CD4-positive, alpha-beta T cell treated with Interleukin-17A for 4 hours (primary cell): ENCODE measurements around the gene TTC28.

Experiments
- DNase-seq: peaks from one replicate; pipeline ENCODE4 v3.0.0-alpha.2; 2020; ENCODE audit warnings: mixed read lengths

Gene TTC28

GRCh38 chr22:28015676-28016601, 663.7 kb downstream of the TTC28 start:
- no peak for DNase-seq

GRCh38 chr22:28015046-28015425, 664.6 kb downstream of the TTC28 start:
- no peak for DNase-seq

GRCh38 chr22:28014211-28015045, 665.2 kb downstream of the TTC28 start:
- DNase-seq, result no peak

- no peak for DNase-seq
Measured at GRCh38 chr22:28013611-28014010, 666.0 kb downstream of the TTC28 start.

GRCh38 chr22:28012832-28013460, 666.7 kb downstream of the TTC28 start:
- DNase-seq, result no peak

GRCh38 chr22:28009272-28009827, 670.3 kb downstream of the TTC28 start:
- DNase-seq, result peak; percentile 77

GRCh38 chr22:28008649-28009048, 671.0 kb downstream of the TTC28 start:
- no peak for DNase-seq

- no peak for DNase-seq
Measured at GRCh38 chr22:28008056-28008455, 671.6 kb downstream of the TTC28 start.

- no peak for DNase-seq
Measured at GRCh38 chr22:28006271-28006670, 673.4 kb downstream of the TTC28 start.

- no peak for DNase-seq
Measured at GRCh38 chr22:28005513-28005912, 674.1 kb downstream of the TTC28 start.

GRCh38 chr22:28004021-28004420, 675.6 kb downstream of the TTC28 start:
- no peak for DNase-seq

- no peak for DNase-seq
Measured at GRCh38 chr22:28002863-28003565, 676.6 kb downstream of the TTC28 start.

- DNase-seq, result no peak
Measured at GRCh38 chr22:28002181-28002700, 677.4 kb downstream of the TTC28 start.

- no peak for DNase-seq
Measured at GRCh38 chr22:28001171-28001835, 678.3 kb downstream of the TTC28 start.

GRCh38 chr22:28000361-28000760, 679.3 kb downstream of the TTC28 start:
- DNase-seq, result no peak

- no peak for DNase-seq
Measured at GRCh38 chr22:27999876-28000275, 679.8 kb downstream of the TTC28 start.

GRCh38 chr22:27998511-27999410, 680.9 kb downstream of the TTC28 start:
- DNase-seq, result no peak

GRCh38 chr22:27997538-27997937, 682.1 kb downstream of the TTC28 start:
- DNase-seq, result no peak

GRCh38 chr22:27996981-27997380, 682.7 kb downstream of the TTC28 start:
- no peak for DNase-seq

- no peak for DNase-seq
Measured at GRCh38 chr22:27996529-27996925, 683.1 kb downstream of the TTC28 start.
